ENCODE results near the gene LRP4. TPM values are rescaled to one million over a fixed set of nuclear protein-coding genes. Genes with fewer than 3 reads are reported as not detected.

LRP4 gene
- total and polyA plus RNA-seq, 11 donors = 9.1 to 29.1 (median 18.6) TPM

DNA sequence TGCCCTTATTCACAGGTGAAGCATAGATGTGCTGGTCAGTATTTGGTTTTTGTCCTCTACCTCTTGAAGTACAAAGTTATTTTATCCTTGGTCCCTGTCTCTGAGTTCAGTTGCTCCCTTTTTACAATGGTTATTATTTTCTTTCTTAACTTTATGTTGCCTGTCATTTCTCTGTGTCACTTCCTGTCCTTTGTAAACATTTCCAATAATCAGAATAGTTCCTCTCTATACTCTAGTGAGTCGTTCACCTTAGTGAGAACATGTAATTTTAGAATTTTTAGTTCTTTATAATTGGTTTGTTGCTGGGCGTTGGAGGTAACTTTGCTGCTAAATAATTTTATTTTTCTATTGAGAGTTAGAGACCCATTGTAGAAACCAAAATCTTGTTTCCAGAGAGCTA lies 34.2 kb upstream of the LRP4 start:
- H3K27ac ChIP-seq = no peak overlapping the region
- peaks cover 0 to 2% (median 0%) of the 10 kb centered on the region in 12 donors for H3K4me1 ChIP-seq
- no peak for TF ChIP-seq POLR2A (IDR thresholded peaks at IDR 0.05)
- no peak for TF ChIP-seq CTCF (IDR thresholded peaks at IDR 0.05)
- WGBS, 4 donors = 61 to 78% (median 75%) methylated on average over 2 of the region's 2 CpGs
- intact Hi-C loops (cut with DNase I) = no loop called here
- ATAC-seq = no peak
- H3K27me3 ChIP-seq = peaks cover 0 to 1% (median 0%) of the 10 kb centered on the region in 9 donors
- no peak overlapping the region for H3K4me3 ChIP-seq
- H3K9me3 ChIP-seq = no peaks in the 10 kb centered on the region
- H3K36me3 ChIP-seq = peaks cover 0 to 2% (median 0%) of the 10 kb centered on the region in 9 donors
- no peak for DNase-seq

DNA sequence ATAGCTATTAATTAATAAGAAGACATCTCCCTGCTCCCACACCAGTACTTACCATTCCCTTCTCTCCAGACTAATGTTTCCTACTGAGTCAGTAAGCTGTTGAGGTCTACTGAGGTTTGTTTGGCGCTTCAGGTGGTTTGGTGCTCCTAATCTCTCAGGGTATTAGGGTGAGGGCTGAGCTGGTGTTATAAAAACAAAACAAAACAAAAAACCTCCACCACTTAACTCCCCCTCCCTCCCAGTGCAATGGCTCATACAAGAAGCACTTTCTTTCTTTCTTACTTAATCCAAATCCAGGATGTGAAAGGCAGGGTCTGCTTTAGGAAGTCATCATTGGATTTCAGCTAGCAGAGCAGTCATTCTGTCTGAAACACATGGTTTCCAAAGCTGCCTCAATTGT lies 33.5 kb upstream of the LRP4 start:
- H3K36me3 ChIP-seq = peaks cover 0 to 2% (median 0%) of the 10 kb centered on the region in 9 donors
- no peak for DNase-seq
- H3K27ac ChIP-seq = no peak overlapping the region
- intact Hi-C loops (cut with DNase I) = no loop called here
- 95 to 100% (median 99%) methylated on average over 1 of the region's 1 CpG for WGBS, 4 donors
- H3K4me3 ChIP-seq = no peak overlapping the region
- no peak for ATAC-seq
- no peaks in the 10 kb centered on the region for H3K9me3 ChIP-seq
- no peaks in the 10 kb centered on the region for H3K27me3 ChIP-seq
- H3K4me1 ChIP-seq = peaks cover 0 to 2% (median 0%) of the 10 kb centered on the region in 12 donors
- no peak for TF ChIP-seq POLR2A (IDR thresholded peaks at IDR 0.05)
- TF ChIP-seq CTCF (IDR thresholded peaks at IDR 0.05) = no peak

- H3K27me3 ChIP-seq = no peaks in the 10 kb centered on the region
- no peak for TF ChIP-seq POLR2A (IDR thresholded peaks at IDR 0.05)
- DNase-seq (no peak), ATAC-seq (no peak)
- intact Hi-C loops (cut with DNase I) = no loop called here
- no peaks in the 10 kb centered on the region for H3K9me3 ChIP-seq
- H3K27ac ChIP-seq = peak overlapping the region in 1 of 12 donors; percentile 11
- peaks cover 0 to 4% (median 0%) of the 10 kb centered on the region in 12 donors for H3K4me1 ChIP-seq
- whole genome bisulfite sequencing, 4 donors = 92 to 97% (median 94%) methylated on average over 1 of the region's 1 CpG
- H3K36me3 ChIP-seq = peaks cover 0 to 2% (median 0%) of the 10 kb centered on the region in 9 donors
- no peak overlapping the region for H3K4me3 ChIP-seq
Measured at GRCh38 chr11:46949297-46949696, 30.9 kb upstream of the LRP4 start.

- H3K4me3 ChIP-seq = no peak overlapping the region
- ATAC-seq (no peak), DNase-seq (no peak)
- peak overlapping the region in 1 of 12 donors; percentile 41 for H3K27ac ChIP-seq
- H3K27me3 ChIP-seq = no peaks in the 10 kb centered on the region
- peaks cover 0 to 2% (median 0%) of the 10 kb centered on the region in 9 donors for H3K36me3 ChIP-seq
- H3K9me3 ChIP-seq = no peaks in the 10 kb centered on the region
- TF ChIP-seq POLR2A (IDR thresholded peaks at IDR 0.05) (no peak), CTCF (IDR thresholded peaks at IDR 0.05) (no peak)
- intact Hi-C loops (cut with DNase I) = no loop called here
- whole genome bisulfite sequencing, 4 donors = 91 to 94% (median 93%) methylated on average over 4 of the region's 4 CpGs
- H3K4me1 ChIP-seq = peaks cover 0 to 4% (median 0%) of the 10 kb centered on the region in 12 donors
Measured at GRCh38 chr11:46948378-46949131, 30.2 kb upstream of the LRP4 start.
